HG03159 (cell line): ENCODE data around the gene C13orf46.
A peak's percentile ranks its signal among the peaks of the same experiment; 100 is the strongest.

Experiments used
- ATAC-seq: cut with Tn5 transposase; IDR thresholded peaks from one replicate; pipeline ENCODE4 v1.9.1; 2021; ENCODE audit warnings: mild to moderate bottlenecking, moderate library complexity; ENCODE audit not compliant: unreplicated experiment

The C13orf46 gene

DNA sequence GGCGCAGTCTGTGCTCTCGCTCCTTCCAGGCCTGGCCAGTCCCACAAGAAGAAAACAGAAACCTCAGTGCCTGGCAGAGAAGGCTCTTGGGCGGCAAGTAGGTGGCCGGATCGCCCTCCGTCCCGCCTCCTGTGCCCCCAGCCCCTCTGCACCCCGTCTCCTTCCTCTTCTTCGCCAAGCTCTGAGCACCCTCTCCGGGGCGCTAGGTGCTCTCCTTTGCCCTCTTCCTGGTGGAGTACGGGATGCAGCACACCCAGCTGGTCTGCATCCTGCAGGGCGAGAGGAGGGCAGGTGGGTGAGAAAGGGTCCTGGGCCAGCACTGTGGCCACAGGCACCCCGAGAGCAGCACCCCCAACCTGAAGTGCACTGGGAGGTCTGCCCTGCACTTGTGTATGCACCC, 17.3 kb downstream of the C13orf46 start:
- ATAC-seq: no peak

GRCh38 chr13:113955691-113956090, 18.2 kb downstream of the C13orf46 start:
- no peak for ATAC-seq

GRCh38 chr13:113955235-113955634, 18.6 kb downstream of the C13orf46 start:
- ATAC-seq: no peak

GRCh38 chr13:113954046-113954835, 19.6 kb downstream of the C13orf46 start:
- ATAC-seq: no peak

DNA sequence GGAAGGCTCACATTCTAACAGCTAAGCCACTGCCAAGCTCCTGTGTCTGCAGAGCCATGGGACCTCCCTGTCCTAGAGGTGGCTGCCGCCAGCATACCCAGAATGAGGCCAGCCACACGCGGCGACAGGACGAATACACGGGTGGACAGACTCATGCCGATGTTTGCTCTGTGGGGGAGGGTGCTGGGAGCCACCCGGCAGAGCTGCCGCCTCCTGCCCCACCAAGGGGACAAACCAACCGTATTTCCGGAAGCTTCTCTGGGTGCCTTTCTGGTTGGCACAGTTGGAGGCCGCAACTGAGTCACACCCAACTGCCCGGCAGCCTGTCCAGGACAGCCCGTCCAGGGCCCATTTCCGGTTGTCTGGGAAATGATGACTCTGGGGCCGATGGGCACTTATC, 20.3 kb downstream of the C13orf46 start:
- ATAC-seq: no peak

DNA sequence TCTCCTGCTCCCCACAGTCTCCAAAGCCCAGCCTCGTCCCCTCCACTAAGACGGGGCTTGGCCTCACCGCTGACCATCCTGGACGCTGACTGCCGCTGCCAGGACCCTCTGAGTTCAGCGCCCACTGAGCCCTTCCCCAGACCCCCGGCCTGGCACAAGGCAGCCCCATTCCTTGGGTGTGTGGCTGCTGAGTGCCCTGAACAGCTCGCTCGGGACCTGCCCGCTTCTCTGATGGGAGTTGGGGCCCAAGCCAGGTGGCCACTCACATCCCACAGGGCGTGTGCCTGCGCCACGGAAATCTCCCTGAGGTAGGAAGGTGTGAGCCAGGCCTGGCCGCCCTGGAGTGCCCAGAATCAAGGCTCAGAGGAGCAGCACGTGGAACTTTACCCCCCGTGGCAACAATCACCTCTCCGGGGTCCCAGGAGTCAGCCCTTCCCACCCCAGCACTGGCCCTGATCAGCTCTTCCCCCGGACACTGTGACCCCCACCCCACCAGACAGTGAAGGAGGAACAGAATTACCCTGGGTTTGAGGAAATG, 20.8 kb downstream of the C13orf46 start:
- ATAC-seq: no peak

DNA sequence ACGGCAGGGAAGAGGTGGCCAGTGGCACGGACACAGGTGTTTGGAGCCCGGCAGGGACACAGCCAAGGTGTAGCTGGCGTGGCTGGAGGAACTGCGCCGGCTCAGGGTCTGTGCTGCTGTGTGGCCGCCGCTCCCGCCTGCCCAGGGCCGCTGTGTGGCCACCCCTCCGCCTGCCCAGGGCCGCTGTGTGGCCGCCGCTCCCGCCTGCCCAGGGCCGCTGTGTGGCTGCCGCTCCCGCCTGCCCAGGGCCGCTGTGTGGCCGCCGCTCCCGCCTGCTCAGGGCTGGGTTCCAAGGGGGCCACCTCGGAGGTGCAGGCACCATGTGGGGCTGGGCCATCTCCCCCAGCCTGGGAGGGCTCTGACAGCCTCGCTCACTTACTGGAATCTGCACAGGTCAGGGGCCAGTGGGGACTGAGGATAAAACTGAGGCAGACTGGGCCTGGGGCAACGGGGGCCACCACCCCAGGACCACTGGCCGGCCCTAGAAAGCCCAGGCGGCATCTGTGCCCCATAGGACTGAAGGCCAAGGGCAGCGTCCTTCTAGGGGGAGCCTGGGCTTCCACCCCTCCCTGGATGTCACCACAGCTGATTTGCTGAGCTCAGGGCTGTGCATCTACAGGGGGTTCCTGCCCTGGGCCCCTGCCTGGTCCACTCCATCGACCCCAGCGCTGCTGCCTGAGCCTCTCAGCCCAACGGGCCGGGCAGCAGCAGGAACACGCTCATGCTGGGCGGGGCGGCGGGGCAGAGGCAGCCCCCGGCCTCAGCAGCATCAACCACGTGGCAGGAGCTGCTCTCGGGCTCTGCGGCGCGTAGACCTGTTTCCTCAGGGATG, 21.5 kb downstream of the C13orf46 start:
- ATAC-seq: no peak

GRCh38 chr13:113951246-113951999, 22.5 kb downstream of the C13orf46 start:
- peak; percentile 74 for ATAC-seq

- ATAC-seq: peak; percentile 26
Observed at GRCh38 chr13:113950451-113951245, 23.2 kb downstream of the C13orf46 start.

DNA sequence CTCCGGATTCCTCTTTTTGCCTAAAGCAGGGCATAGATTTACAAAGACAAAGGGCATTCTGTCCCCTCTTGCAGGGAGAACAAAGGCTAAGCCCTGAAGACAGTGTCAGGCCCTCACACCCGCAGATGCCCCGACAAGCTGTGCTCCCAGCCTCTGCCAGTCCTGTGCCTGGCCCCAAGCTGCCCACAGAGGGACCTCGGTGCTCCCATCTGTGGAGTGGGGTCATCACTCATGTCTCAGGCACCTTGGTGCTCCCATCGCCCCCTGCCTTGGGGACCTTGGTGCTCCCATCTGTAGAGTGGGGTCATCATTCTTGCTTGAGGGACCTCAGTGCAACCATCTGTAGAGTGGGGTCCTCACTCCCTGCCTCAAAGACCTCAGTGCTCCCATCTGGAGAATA, 24.3 kb downstream of the C13orf46 start:
- ATAC-seq: no peak

DNA sequence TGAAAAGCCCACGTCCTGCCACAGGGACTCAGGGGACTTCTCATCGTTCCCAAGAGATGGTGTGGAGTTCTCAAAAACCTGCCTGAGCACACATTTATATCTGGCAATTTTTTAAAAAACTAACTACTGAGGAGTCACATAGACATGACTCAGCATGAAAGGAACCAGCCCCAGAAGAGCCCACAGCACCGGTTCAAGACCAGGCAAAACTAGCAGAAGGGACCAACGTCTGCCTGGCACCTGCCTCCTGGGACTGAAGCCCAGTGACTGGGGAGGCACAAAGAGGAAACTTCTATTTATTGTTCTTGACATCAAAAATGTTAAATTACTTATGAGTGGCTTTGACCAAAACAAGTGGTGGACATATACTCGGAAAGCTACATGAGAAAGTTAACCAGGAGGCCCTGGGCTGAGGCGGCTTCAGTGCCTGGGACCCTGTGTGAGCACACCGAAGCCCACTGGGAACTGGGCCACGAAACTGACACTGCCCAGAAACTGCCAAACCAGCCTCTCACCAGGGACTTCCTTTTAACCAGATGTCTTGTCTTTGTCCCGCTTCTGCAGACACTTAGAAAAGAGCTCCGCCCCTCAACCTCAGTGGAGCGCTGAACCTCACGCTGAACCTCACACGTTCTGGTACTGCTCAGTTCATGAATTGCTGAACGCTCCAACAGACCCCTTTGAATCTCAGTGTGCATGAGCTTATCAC, 25.7 kb downstream of the C13orf46 start:
- no peak for ATAC-seq

GRCh38 chr13:113947311-113948033, 26.4 kb downstream of the C13orf46 start:
- ATAC-seq: no peak

GRCh38 chr13:113946409-113947181, 27.3 kb downstream of the C13orf46 start:
- no peak for ATAC-seq

DNA sequence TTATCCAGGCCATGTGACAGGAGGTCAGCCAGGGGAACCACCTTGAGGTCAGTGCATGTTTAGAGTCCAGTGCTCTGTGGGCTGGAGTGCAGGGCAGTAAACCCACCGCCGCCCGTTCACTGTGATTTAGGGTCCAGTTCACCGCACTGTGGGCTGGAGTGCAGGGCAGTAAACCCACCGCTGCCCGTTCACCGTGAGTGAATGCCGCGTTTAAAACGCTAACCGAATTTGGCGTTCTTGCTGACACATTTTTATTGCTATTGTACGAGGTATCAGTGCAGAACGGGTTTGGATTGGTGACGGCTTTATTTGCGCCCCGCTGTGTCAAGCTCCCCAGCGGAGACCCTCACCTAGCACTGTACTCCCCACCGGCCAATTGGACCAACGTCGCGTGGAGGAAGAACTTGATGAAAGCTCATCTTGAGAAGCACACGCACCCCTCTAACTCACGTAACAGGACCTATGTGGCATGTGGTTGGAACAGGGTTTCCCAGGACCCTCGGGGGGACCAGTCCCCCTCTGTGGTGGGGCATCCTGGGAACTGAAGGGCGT, 27.9 kb downstream of the C13orf46 start:
- no peak for ATAC-seq

GRCh38 chr13:113943821-113944565, 29.9 kb downstream of the C13orf46 start:
- no peak for ATAC-seq

- no peak for ATAC-seq
Observed at GRCh38 chr13:113942591-113943103, 31.2 kb downstream of the C13orf46 start.

- ATAC-seq: no peak
Observed at GRCh38 chr13:113941571-113942191, 32.2 kb downstream of the C13orf46 start.
